ENCODE measurements around the gene CDX1.

Gene CDX1

DNA sequence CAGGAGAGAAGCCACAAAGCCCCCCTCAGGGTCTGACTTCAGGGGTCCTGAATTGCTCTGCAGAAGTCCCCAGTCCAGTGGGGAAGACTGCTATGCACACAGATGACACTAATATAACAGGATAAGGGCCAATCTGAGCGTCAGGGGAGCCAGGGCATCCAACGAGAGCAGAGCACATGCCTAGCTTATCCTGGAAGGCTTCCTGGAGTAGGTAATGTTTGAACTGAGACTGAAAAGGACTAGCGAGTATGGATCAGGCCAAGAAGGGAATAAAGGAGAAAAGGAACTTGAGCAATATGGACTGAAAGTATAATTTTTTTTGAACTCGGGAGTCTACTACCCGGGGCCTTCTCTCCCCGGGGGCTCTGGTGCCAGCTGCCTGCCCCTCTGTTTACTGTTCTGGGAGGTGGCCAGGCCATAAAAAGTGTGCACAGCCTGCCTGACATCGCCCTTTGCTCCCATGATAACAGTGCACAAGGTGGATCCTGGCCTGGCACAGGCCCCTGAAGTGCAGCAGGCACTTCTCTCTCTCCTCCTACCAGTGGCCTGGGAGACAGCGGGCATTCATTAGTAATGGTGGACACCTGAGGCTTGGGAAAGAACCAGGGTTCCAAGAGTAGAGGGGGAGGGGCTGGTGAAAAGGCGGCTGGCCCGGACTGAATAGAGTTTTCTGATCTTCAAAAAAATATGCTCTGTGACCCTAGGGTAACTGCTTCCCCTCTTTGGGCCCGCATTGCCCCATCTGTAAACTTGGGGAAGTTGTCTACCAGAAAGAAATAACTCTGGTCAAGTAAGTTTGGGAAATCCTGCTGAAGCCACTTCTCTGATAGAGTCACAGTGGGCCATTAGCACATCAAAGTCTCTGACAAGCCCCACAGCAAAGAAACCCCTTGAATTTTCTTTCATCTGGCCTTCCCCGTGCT lies 18.7 kb downstream of the CDX1 start:
- no peak for DNase-seq

DNA sequence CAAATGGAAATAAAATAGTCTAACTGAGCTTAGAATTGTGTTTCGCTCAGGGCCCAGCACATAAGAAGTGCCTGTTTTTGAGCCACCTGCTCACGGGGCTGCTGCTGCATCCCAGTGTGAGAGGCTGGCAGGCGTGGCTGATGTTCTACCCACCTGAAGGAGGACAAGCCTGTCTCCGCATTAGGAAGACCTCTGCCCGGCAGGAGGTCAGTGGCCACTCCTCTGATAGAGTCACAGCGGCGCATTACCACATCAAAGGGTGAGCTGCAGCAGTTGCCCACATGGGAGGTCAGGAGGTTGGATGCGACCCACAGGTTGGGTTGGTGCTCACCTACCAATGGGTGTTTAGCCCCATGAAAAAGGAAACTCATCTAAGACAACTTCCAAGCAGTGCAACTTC lies 19.6 kb downstream of the CDX1 start:
- DNase-seq: no peak

DNA sequence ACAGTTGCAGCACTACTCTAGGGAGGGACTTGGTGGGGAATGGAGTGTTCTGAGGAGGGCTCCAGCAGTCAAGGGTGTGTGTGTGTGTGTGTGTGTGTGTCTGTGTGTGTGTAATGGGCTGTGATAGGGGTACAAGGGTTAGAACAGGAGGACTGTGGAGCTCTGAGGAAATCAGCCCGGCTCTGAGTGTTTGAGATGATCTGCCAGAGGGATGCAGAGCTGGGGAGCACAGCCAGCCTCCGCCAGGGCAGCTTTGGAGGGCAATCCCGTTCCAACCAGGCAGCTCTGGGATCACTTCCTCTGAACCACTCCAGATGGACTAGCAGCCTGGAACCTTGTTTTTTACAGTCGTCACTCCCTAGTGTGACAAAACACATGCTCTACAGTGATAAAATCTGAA lies 20.3 kb downstream of the CDX1 start:
- no peak for DNase-seq

DNA sequence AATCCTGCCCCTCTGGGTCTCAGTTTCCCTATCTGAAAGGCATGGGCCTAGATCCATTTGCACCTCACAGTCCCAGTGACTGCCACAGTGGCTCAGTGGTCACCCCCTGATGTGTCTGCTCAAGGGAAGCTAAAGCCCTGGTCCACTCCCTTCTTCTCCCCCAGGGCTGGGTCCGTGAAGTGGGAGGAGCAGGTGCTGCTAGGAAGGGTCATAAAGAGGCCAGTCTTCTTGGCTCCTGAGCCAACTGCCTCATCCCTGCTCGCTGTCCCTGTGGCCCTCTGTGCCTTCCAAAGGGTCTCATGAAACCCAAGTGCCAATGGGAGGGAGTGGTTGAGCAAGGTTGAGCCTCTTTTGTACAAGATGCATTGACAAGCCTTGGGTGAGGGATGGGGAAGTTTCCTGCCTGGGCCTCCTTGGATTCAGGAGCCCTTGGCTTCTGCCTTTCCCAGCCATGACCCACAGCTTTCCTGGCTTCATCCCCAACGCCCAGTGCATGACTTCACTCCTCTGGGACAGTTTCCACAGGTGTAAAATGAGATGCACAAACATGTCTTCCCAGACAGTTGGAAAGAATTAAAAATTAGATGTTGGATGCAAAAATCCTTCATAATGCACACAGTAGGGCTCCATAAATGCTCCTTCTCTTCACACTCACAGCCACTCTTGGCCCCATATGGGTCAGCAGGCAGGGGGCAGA lies 21.7 kb downstream of the CDX1 start:
- no peak for DNase-seq

DNA sequence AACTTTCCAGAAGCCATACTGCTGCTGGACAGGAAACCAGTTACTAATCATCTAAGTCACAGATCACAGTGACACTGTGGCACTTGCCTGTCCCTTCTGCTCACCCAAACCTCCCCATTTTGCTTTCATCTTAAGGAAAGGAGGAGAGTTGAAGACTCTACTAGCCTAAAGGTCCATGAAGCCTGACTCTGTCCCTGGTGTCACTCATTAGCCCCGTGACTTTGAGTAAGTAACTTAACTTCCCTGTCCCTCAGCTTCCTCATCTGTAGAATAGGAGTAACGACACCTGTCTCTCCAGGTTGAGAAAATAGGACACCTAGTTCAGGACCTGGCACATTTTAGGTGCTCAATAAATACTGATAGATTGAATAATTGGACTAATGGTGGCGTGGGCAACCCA lies 22.7 kb downstream of the CDX1 start:
- no peak for DNase-seq

DNA sequence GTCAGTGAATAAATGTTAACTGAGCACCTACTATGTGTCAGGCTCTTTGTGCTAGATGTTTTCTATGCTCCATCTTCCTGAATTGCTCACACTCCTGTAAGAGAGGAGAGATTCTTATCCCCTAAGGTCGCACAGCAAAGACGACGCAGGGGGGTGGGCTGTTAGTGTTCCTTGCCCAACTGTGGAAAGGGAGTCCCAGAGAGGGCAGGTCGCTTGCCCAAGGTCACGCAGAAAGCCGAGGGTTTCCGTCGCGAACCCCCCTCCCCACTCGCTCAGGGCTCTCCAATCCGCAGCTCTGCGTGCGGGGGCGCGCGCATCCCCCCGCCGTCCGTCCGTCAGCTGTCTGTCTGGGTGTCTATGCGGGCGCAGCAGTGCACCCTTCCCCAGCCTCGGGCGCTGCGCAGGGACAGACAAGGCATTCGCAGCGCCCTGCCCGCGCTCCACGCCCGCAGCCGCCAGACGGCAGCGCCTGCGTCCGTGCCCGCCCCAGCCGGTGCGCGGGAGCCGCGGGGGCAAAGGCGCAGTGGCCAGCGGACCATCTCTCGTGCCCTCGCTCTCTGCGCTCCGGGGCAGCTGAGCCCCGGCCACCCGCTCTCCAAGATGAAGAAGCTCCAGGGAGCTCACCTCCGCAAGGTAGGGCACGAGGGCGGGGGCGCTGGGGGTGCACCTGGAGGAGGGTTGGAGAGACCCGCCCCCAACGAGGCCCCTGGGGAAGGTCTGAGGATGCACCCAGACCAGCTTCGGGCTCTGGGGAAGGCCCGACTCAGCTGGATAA lies 23.3 kb downstream of the CDX1 start, which contains the start of gene SLC6A7:
Gene SLC6A7 (plus strand): TSS at position 335 of the 775 bp plus-strand sequence. CDS start 266 bp downstream, at position 601.
- DNase-seq: no peak

DNA sequence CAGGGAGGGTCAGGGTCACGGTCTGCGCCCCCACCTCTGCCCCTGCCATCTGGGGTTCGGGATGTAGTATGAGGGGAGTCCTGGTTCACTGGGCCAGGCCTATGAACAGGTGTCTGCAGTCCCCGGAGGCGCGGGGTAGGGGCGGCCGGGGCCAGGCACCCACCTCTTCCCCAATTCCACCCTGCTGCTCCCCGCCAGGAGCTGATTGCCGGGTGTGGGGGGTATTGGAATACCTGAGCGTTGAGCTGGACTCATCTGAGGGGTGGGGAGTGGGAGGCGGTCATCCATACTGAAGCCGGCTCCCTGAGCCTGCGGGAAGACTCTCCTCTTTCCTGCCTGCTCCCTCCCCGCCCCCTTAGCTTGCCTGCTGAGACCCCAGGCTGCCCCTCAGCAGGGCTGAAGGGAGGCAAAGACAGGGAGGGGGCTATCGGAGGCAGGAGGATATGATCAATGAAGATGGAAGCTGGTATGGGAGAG lies 24.0 kb downstream of the CDX1 start:
- no peak for DNase-seq

DNA sequence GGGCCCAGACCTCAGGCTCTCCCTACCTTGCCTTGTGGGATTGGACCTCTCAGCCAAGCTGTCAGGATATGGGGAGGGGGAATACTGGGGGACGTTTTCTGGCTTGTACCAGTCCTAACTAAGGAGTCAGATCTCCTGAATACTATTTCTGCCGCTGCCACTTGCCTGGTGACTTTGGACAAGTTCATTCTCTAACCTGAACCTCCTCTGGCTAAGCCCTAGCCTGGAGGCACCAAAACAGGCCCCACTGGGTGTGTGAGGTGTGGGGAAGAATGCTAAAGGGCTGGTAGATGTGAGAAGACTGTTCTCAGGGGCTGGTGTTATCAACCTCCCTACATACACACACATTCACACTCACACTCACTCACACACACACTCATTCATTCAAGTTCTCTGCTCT lies 24.4 kb downstream of the CDX1 start:
- DNase-seq: no peak

DNA sequence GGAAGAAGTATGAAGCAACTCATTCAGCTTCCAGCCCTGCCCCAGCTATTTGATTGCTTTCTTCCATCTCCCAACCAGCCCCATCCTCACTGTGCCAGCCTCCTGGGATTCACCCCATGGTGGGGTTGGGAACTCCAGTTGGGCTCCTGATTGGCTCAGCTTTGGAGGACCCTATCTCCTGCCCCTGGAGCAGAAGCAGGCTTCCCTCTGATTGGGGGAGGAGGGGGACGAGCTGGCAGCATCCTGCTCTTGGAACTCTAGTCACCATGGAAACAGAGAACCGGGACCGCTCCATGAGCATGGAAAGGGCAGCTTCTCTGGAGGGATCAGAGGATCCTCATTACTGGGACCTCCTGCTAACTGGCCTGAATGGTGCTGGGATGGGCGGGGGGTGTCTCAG lies 25.9 kb downstream of the CDX1 start:
- DNase-seq: no peak

DNA sequence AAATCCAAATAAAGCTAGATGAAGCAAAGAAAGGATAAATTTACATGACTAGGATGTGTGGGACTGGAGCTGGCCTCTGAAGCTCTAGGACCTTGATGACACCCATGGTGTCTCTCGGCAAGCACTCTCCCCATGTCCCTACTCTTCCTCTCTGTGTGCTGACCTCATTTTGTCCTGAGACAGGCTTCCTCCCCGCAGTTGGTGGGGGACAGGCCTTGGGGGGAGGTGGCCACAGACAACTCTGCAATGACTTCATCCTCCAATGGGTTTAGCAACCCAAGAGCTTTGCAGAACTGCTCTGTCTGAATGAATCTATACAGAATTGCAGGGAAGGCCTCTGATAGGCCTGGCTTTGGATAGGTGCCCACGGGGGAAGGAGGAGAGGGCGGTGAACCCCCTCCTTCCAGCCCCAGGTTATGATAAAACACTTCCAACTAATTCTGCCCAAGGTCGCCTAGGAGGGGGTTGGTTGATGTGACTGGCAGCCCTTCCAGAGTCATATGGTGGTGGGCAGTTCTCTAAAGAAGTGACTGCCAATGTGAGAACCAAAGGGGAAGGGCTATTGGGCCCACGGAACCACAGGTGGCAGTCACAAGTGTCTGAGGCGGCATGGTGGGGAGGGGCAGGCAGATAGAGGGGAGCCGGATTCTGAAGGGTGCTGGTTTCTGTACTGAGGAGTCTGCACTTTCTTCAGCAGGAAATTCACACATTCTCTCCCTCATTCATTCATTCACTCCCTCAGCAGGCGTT lies 29.3 kb downstream of the CDX1 start:
- no peak for DNase-seq

DNA sequence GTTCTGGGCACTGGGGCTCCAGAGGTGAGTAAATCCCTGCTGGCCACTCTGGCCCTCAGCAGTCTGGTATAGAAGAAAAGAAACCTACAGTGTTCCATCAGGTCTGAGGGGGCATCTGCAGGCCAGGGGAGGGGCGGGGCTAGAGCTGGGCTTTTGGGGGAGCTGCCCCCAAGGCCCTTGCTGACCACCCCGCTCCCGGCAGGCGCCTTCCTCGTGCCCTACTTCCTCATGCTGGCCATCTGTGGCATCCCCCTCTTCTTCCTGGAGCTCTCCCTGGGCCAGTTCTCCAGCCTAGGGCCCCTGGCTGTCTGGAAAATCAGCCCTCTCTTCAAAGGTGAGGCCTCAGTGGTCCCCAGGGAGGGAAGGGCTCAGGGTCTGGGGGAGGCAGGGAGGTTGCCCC lies 29.9 kb downstream of the CDX1 start:
- DNase-seq: no peak

DNA sequence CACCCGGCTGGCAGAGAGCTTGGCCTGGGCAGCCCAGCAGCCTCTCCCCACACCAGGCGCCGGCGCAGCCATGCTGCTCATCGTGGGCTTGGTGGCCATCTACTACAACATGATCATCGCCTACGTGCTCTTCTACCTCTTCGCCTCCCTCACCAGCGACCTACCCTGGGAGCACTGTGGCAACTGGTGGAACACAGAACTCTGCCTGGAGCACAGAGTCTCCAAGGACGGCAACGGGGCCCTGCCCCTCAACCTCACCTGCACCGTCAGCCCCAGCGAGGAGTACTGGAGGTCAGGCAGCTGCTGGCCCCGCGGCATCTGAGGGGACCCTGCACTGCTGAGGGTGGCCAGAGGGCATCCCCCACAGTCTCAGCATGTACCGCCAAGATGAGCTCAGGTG lies 30.4 kb downstream of the CDX1 start:
- DNase-seq: no peak

DNA sequence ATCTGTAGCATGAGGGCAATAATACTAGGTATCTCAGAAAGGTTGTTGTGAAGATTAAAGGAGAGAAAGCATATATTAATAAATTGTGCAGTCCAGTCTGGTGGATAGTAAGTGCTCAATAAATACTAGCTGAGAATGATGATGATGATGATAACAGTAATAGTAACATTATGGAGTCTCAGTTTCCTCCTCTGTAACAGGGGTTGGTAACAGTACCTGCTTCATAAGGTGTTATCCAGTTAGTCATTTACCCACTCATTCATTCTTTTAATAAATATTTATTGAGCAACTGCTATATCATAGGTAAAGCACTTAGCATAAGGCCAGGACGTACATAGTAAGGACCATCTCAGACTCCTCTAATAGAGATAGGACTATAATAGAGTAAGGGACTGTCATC lies 30.9 kb downstream of the CDX1 start:
- no peak for DNase-seq

DNA sequence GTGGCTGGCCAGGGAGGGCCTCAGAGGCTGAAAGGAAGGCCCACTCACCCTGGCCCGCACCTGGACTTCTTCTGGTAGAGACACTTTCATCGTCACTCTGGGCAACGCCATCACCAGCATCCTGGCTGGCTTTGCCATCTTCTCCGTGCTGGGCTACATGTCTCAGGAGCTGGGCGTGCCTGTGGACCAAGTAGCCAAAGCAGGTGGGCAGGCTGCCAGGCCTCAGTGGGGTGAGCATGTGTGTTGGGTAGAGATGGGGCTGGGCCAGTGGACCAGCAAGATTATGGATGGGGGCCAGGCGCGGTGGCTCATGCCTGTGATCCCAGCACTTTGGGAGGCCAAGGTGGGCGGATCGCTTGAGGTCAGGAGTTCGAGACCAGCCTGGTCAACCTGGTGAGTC lies 35.9 kb downstream of the CDX1 start:
- no peak for DNase-seq

DNA sequence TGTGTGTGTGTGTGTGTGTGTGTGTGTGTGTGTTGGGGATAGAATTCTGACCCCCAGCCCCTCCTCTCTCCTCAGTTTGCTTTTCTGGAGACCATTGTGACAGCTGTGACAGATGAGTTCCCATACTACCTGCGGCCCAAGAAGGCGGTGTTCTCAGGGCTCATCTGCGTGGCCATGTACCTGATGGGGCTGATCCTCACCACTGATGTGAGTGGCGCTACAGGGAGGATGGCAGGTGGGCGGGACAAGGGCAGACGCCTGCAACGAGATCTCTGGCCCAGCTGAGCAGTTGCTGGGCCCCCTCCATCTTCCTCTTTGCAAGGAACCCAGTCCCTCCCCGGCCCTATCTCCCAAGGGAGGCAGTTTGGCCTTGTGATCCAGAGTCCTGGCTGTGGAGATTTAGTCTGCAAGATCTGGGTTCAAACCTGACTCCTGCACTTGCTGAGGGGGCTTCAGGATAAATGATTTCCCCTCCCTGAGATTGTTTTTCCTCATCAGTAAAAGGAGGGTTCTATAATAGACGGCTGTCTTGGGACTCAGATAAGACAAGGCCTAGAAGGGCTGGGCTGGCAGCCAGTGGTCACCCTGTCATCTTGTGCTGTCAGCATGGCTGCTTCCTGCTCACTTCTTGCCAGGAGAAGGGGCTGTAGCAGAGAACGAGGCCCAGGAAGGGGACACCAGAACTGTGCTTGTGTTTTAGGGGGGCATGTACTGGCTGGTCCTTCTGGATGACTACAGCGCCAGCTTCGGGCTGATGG lies 37.4 kb downstream of the CDX1 start:
- no peak for DNase-seq

DNA sequence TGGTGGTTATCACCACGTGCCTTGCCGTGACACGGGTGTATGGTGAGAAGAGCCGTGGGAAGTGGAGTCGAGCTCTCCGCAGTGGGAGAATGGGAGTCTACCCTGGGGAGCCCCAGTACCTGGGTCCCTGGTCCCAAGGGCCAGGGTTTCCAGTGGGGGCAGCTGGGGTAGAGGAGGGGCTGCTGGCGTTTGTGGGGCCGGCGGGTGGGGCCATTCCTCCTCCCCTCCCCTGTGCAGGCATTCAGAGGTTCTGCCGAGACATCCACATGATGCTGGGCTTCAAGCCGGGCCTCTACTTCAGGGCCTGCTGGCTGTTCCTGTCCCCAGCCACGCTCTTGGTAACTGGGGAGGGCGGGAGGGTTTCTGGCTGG lies 38.0 kb downstream of the CDX1 start:
- no peak for DNase-seq

DNA sequence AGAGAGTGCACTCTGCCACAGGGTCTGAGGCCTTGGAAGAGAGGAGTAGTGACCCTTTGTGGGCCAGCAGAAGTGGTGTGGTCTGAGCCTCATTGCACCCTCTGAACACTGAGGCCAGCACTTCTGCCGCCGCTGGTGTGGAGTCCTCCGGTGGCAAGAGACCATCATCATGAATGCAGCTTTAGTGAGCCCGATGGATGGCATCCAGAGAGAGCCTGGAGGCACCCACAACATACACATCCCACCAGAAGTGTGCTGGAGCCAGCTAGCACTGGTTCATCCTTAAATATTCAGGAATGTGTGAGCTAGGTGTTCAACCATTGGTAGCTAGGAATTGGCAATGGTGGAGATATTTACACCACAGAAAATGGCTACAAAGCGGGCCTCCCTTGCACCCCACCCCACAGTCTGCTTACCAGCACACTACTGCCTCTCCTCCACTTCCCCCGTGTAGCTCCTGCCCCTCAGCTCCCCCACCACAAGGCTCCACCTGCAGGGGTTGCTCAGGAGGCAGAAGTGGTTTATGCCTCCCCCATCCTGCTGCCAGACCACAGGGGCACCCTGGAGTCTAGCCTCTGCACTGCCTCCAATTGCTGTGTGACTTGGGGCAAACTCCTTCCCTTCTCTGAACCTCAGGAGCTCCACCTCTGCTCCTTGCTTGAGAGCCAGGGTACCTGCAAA lies 39.7 kb downstream of the CDX1 start:
- no peak for DNase-seq

DNA sequence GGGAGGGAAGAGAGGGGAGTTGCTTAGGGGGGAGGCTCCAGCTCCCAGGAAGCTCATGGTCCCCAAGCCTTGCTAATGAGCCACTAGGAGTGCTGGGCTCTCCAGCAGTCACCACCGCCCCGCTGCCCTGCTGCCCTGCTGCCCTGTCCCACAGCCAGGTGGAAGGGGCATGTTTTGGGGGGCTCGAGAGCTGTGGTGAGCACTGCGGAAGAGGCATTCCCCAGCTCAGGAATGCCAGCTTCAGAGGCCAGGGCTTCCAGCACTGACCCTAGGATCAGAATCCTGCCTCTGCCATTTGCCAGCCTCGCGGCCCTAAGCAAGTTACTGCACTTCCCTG lies 40.2 kb downstream of the CDX1 start:
- DNase-seq: no peak

DNA sequence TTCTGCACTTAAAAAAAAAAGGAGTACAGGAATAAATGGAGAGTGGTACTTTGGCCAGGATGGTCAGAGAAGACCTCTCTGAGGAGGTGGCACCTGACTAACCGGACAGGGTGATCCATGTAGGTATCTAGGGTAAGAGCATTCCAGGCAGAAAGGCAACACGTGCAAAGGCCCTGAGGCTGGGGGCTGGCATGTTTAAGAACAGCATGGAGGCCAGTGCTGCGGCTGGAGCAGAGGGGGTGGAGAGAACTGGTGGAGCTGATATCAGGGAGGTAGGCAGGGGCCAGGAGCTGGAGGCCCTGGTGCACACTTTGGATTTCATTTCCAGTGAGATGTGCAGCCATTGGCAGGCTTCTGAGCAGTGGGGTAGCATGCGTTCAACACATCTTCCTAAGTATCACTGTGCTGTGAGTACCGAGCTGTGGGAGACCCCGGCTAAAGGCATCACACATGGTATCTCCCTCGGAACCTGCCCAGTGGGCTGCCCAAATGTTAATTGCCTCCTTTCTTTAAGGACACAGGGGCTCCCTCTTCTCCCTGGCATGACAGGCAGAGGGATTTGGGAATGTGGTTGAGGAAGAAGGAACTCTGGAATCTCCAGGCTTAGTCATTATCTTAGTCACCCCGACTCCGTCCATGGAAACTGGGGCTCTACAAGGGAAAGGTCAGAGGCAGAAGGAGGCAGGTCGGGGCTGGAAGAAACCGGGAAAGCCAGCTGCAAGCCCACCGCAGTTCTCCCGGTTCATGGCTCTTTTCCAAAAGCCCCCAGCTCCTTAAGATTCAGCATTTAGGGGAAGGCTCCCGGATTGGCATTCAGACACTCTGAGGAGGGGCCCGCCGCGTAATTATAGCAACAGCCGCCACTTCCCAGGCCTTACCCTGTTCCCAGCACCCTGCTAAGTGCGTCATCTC lies 41.9 kb downstream of the CDX1 start:
- DNase-seq: no peak

DNA sequence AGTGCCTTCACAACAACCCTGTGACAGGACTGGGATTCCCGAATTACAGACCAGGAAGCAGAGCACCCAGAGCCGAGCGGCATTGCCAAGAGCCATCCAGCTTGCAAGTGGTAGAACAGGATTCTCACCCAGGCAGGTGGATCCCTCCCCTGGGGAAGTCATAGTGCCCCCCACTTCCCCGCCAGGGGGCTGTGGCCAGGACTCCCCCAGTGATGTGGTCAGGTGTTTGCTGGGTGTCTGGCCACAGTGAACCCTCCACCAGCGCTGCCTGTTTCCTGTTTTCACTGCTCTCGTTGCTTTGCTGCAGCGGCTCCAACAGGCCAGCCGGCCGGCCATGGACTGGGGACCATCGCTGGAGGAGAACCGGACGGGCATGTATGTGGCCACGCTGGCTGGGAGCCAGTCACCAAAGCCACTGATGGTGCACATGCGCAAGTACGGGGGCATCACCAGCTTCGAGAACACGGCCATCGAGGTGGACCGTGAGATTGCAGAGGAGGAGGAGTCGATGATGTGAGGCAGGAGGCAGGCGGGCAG lies 42.6 kb downstream of the CDX1 start:
- DNase-seq: peak; percentile 59

Measured in femur (tissue), 1 donor.